Stimulated activated CD8-positive, alpha-beta memory T cell treated with anti-CD3 and anti-CD28 coated beads, Interleukin-4, amount 100 ng/mL, for 1 hour (primary cell): ENCODE measurements around the gene CDH4.
"Not testable (repeated sequence)": the region's sequence is repeated elsewhere in the genome, so short reads cannot be mapped to it uniquely, and the experiment has no call there.

Source experiments
- DNase-seq, 2 donors: peaks; one replicate each; pipeline ENCODE4 v3.0.0-alpha.2; 2020; ENCODE audit warnings: low read depth in 2 of 2, low spot score in 1 of 2

CDH4 gene

DNA sequence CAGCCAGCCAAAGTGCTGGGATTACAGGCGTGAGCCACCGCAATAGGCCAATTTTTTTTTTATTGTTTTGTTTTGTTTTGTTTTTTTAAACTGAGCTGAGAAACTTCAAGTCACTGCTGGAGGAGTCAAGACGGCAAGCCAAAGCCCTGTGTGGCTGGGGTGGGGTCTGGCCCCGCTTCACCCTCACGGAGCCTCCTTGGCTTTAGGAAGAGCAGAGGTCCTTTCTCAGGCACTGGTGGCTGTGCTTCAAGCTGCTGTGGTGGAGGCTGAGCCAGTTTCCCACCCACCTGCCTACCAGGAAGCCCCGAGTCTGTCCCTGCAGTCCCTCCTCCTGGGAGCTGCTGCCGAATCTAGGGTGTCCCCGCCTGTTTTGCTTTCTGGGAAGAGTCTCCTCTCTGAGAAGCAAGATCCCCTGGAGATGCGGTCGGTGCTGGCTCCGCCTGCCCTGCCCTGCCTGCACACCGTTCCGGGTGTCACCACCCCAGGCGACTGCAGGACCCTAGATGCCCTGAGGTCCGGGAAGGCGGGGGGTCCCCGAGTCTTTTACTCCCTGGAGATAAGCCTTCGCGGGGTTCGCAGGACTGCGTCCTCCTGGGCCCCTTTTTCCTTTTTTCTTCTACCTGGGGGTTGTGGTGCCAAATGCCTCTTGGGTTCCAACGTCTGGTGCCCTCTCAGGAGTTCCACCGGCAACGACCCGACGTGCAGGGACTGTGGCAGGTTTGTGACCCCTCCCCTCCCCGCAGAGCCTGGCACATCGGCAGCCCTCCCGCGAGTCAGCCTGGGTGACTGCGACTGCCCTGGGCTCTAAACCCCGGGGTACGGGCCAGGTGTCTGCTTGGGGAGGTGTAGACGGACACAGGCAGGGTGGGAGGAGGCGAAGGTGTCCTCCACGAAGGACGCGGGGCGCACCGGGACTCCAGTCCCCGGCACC lies 712.9 kb downstream of the CDH4 start:
- DNase-seq, result no peak

DNA sequence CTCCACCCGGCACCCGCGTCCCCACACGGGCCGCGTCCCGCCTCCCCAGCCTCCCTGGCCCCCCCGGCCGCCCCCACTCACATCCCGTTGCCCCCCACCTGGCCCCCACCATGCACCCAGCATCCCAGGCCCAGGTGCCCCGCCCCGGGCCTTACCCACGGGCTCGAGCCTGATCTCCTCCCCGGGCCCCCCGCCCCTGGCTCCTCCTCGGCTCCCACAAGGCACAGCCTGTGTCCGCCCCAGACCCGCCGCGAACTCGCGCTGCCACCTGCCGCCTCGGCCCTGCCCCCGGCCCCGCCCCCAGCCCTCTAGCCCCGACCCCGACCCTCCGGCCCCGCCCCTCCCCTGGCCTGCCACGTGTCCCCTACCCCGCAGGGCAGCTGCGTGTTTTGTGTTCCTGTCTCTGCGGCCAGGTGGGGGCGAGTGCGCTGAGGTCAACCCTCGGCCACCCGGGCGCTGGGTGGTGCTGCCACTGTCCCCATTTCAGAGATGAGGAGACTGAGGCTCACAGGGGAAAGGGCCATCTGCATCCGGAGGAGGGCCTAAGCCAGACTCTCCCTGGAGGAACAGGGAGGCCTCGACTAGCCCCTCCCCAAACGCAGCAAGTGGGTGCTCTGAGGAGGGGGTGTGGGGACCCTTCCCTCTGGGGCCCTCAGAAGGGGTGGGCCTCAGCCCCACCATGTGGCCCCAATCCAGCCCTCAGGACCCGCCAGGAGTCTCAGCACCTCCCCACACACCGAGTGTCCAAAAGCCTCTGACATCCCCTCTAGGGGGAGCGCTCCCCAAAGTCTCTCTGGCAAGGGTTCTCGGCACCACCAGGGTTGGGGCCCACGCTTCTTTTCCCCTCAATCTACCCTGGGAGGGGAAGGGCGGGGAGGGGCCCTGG lies 713.8 kb downstream of the CDH4 start:
- DNase-seq, result no peak

DNA sequence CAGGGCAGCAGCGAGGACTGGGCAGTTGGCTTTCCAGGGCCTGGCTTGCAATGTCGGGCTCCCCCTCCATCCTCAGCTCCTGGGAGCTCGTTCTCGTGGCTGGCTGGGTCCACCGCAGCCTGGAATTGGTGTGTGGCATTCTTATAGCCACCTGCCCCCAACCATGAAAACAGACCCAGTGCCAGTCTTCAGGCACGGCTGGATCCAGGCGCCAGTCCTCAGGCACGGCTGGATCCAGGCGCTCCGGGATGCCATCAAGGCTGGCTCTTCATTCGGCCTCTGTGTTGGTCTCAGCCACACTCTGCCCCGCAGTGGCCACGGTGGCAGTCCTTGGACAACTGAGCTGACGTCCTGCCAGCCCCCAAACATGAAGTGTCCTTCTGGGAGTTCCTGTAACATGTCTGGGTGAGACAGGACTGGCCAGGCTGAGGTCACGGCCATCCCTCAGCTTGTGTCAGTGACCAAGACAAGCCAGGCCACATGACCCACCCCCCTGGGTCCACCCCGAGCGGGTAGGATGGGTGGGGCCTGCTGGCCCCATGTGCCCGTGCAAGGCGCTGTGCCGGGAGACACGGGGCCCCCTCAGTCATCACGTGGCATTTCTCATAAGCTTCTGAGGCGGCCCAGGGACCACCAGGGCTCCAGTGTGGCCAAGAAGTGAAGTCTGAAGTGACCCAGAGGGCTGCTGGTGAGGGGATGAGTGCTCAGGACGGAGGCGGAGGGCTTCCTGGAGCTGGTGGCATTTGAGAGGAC lies 714.6 kb downstream of the CDH4 start:
- no peak for DNase-seq

DNA sequence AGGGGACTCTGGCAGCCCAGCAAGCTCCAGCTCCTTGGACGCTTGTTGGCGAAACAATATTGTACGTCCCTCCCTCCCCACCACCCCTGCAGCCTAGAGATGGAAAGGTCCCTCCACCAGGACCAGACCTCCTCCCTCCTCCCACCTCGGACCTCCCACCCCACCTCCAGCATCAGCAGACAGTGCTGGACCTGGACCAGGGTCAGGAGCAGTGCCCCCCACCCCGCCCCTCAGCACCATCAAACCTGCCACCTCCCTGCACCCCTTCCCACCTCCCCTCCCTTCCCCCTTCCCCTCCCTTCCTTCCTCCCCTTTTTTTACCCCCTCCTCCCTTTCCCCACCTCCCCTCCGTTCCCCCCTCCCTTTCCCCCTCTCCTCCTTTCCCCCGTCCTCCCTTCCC lies 715.2 kb downstream of the CDH4 start:
- DNase-seq, result no peak

DNA sequence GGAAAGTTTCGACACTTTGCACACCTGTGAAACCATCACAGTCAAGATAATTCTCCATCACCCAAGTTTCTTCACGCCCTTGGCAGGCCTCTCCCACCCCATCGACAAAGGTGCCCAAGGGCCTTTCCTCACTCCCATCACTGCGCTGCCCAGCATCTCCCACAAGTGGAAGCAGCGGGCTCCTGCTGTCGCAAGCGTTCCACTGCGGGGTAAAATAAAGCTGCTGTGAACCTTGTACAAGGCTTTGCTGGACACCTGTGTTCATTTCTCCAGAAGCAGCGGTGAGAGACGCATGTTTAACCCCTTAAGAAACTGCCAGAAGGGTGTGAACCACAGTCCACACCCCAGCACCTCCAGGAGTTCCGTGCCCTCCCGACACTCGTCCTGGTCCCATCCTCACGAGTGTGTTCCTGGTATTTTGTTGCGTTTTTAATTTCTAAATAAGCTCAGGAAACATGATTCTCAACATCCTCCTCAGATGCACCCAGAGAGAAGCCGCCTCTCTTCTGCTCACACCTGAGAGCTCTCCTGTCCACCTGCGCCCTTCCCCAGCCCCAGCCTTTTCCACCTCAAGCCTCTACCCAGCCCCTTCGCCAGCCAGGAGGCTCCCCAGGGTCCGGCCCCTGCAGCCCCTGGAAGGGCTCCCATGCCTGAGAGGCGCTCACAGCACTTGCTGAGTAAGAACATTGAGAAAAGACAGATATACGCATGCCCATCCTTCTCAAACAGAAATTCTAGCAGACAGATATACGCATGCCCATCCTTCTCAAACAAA lies 716.2 kb downstream of the CDH4 start:
- no peak for DNase-seq

DNA sequence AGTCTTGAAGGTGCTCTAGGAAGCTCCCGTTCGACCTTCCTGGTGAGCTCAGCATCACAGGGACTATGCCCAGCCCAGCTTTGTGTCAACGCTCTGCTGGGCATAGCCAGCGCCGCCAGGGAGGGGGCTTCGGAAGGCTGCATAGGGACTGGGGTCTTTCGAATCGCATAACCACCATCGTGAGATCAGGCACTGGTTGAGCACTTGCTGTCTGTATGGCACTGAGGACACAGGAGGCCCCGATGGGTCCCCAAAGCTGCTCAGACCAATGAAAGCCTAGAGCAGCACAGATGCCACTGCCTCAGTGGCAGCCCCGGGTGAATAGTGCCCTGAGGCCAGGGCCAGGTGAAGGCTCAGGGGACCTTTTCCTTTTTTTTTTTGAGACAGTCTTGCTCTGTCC lies 716.9 kb downstream of the CDH4 start:
- no peak for DNase-seq

DNA sequence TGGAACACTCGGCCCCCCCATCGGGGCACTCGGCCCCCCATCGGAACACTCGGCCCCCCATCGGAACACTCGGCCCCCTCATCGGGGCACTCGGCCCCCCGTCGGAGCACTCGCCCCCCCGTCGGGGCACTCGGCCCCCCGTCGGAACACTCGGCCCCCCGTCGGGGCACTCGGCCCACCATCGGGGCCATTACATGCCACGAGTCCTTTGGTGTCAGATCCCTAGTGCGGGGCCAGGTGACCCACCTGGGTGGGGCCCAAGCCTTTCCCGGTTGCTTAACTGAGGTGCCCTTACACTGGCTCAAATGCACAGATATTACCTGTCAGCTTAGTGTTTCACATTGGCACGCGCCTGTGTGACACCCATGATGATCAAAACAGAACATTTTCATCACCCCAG lies 717.7 kb downstream of the CDH4 start:
- no peak for DNase-seq

DNA sequence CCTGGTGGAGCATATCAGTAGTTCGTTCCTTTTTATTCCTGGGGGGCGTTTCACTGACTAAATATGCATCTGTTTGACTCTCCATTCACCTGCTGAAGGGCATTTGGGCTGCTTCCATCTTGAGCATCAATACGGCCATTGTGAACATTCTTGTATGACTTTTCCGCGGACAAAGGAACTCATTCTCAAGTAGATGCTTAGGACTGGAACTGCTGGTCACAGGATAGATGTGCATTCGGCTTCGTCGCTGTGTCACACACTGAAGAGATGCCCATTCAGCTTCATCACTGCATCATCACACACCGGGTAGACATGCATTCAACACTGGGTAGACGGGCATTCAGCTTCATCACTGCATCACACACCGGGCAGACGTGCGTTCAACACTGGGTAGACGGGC lies 718.3 kb downstream of the CDH4 start:
- no peak for DNase-seq

DNA sequence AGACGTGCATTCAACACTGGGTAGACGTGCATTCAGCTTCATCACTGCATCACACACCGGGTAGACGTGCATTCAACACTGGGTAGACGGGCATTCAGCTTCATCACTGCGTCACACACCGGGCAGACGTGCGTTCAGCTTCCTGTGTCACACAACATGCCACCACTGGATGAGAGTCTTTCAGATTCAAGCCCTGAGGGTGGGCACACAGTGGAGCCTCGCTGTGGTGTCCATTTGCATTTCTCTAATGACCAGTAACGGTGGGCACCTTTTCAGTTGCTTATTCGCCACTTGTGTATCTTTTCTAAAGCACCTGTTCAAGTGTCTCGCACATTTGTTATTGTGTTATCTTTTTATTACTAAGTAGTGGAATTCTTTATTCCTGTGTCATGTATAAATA lies 719.5 kb downstream of the CDH4 start:
- DNase-seq, result not testable (repeated sequence)

DNA sequence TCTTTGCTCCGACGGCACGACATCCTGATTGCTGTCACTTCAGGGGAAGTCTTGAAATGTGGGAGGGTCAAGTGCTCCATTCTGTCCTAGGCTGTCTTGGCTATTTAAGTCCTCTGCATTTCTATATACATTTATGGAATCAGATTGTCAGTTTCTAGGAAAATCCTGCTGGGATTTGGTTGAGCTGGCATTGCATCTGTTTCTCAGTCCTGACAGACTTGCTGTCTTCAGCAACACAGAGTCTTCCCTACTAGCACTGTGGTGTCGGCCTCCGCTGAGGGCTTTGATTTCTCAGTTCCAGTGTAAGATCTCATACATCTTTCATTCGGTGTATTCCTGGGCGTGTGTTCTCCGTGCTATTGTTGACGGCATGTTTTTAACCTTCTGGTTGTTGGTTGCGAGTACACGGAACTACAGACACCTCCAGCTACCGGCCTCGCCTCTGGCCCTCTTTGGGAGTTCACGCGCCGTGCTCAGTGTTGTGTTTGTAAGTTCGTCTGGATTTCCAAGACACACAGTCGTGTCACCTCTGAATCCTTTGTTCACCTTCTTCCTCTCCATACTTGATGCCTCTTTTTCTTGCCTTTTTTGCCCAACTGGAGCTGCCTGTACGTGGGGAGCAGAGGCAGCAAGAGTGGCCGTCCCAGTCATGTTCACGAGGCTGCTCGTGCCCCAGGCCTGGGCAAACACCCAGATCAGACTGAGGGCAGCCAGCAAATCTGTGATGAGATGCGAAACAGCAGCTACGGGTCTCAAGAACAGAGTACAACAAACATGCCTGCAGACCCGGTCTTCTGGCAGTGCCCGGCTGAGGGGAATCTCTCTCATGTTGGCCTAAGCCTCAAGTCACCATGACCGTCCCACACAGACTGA lies 720.8 kb downstream of the CDH4 start:
- no peak for DNase-seq

DNA sequence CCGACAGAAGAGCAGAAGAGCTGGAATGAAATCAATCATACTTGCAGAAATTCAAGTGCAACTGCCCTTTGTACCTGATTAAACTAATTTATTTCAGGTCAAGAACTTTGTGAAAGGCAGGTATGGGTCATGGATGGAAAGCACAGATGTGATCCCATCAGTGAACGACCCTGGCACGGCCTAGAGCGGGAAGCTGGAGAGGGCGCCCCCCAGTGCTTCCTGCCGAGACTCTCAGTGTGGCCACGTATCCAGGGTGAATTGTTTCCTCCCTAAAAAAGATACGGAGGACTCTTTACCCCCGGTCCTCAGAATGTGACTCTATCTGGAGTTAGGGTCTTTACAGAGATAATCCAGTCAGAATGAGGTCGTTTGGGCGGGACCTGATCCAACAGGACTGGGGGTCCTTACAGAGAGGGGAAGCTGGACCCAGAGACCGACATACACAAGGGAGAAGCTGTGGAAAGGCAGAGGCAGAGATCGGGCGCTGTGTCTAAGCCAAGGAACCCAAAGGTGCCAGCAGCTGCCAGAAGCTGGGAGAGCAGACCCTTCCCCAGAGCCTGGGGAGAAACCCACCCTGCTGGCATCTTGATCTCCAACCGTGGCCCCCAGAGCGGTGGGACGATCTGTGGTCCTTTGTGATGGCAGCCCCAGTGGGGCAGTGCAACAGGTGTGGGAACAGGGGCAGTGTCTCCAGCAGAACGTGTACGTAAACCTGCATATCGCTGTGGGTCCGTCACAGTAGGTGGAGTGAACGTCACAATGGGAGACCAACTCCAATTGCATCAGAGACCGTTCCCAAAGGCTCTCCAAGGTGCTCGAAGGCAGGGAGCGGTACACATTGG lies 721.7 kb downstream of the CDH4 start:
- no peak for DNase-seq

DNA sequence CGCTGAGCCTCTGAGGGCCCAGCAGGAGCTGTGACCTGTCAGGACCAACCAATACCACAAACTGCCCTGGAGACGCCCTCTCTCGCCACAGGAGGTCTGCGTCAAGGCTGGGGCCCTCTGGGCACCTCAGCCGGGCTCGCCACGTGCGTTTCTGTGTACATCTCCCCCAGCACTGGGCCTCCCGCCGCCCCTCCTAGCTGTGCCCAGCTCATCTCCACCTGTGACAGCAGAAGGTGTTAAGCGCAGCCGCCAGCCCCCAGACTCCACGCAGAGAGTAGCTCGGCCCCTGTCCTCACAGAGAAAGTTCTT lies 722.2 kb downstream of the CDH4 start:
- DNase-seq, result no peak

DNA sequence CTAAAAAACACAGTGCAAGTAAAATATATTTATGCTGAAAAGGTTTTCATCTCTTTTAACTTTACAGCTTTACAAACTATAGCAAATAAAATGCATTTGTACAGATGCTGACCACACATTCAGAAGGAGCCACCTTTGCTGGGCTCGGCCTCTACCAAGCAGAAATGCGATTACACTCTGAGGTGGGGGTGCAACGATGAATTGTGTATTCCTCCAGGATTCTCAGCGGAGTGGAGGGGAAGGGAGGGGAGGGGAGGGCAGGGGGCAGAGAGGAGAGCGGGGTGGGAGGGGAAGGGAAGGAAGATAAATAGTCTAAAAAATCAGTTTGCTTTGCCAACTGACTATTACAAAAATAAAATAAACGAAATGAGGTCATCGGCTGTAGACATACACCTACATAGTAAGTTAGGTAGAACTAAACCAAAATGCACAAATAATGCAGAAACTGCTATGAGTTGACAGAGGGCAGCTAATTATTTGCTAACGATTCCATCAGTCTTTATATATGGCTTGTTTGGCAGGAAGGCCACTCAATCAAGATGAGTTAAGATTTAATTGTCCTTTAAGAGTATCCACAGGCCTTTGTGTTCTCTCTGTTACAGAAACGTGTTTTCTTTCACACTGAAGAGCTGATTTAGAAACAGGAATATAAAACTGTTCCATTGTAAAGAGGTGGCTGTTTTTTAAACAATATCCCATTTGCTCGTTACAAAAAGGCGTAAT lies 723.5 kb downstream of the CDH4 start:
- no peak for DNase-seq

DNA sequence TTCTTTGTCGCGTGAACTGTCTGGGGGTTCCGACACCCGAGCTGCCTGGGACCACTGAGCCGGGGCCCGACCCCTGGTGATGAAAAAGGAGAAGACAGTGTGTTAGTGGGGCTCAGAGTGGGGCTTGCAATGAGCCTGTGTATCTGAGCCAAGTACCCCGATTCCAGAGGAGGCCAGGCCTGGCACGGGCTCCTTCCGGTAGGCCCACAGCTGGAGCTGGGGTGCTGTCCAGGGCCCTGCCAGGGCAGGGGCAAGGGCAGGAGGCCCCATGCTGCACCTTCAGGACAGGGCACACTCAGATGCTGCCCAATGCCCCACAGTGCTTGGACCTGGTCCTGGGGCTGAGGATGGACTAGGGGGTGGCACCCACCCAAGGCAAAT lies 724.2 kb downstream of the CDH4 start:
- DNase-seq, result no peak

DNA sequence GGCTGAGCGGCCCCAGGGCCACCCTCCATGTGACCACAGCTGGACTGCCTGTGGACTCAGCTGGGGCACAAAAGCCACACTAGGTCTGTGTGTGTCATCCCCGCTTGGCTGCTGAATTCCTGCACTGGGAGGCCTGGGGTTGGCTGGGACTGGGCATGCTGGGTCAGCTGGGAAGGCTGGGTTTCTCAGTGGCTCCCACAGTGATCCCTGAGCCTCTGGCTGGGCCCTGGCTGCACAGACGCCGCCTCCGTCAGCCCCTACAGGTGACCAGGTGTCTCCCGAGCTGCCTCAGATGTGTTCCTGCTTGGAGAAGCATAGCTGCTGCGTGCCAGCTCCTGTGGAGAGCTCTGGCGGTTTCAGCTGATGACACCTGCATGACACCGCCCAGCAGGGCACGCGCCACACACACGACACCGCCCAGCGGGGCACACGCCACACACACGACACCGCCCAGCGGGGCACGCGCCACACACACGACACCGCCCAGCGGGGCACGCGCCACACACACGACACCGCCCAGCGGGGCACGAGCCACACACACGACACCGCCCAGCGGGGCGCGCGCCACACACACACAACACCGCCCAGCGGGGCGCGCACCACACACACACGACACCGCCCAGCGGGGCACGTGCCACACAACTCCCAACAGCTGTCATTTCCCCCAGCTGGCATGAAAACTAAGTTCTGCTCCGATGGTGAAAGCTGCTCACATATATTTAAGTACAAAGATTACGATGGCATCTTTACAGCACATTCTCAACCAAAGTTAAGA lies 724.8 kb downstream of the CDH4 start:
- no peak for DNase-seq

DNA sequence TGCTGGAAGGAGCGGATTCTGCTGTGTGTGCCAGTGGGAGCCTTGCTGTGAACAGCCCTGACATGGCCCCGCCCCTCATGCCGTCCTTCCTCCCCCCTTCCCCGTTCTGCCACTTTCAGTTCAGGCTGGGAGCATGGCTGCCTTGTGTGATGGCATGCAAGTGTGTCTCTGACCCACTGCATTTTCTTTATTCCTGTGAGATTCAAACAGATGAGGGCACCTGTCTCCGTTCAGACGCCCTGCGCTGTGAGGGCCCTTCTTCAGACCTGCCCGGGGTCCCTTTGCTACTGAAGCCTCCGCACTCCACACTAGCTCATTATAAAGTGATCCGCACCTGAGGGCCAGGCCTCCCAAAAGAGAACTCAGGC lies 725.3 kb downstream of the CDH4 start:
- DNase-seq, result no peak

DNA sequence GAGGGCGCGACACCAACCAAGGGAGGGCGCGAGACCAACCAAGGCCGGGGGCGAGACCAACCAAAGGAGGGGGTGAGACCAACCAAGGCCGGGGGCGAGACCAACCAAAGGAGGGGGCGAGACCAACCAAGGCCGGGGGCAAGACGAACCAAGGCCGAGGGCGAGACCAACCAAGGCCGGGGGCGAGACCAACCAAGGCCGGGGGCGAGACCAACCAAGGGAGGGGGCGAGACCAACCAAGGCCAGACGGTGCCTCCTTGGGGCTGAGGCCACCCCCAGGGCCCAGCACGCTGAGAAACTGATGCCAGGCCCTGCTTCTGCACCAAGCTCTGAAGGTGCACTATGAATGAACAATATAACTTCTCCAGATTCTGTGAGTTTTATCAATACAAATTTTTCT lies 726.4 kb downstream of the CDH4 start:
- DNase-seq, result no peak

DNA sequence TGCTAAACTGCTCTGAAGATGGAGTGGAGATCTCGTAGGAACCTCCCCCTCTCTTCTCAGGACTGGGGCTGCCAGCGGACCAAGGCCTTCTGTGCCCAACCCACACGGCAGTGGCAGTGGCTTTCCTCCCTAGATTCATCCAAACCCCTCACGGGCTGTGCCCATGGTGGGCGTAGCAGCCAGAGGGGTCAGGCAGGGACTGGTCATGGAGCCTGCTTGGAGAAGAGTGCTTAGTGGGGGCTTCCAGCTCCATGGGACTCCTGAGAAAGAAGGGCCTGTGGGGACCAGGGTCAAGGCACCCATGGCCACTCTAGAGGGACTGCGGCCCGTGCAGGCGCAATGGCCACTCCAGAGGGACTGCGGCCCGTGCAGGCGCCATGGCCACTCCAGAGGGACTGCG lies 727.0 kb downstream of the CDH4 start:
- no peak for DNase-seq
